Skeletal muscle cell (primary cell): ENCODE results near the gene MLLT10.
"Not testable (repeated sequence)": the region's sequence is repeated elsewhere in the genome, so short reads cannot be mapped to it uniquely, and the experiment has no call there.

Experiments used
- DNase-seq: peaks from one replicate; pipeline ENCODE4 v3.0.0-alpha.2; 2010; ENCODE audit warnings: low read depth
- H3K4me3 ChIP-seq: 2 replicates; pipeline ENCODE4 v1.5.1; 2011; ENCODE audit warnings: low read depth, mild to moderate bottlenecking, control low read depth, low read length, moderate library complexity

MLLT10 gene

GRCh38 chr10:21524526-21525366 lies 9.3 kb upstream of the MLLT10 start:
- peak overlapping the region; percentile 67 for H3K4me3 ChIP-seq
- no peak for DNase-seq

- DNase-seq: peak; percentile 82
- peak within 1 kb of the TSS; percentile 67 for H3K4me3 ChIP-seq
These were observed 8.5 kb upstream of the MLLT10 start, which contains the start of gene SKIDA1 for GRCh38 chr10:21525367-21526187. TSS of gene SKIDA1 (minus strand) at chr10:21525682. CDS start at chr10:21517822, 7,860 bp downstream.

GRCh38 chr10:21526188-21526859 lies 7.7 kb upstream of the MLLT10 start:
- peak; percentile 49 for DNase-seq
- H3K4me3 ChIP-seq: peak overlapping the region; percentile 67

GRCh38 chr10:21526860-21527597 lies 7.0 kb upstream of the MLLT10 start:
- no peak for DNase-seq
- H3K4me3 ChIP-seq: peak overlapping the region; percentile 67

- peak overlapping the region; percentile 67 for H3K4me3 ChIP-seq
- DNase-seq: no peak
These were observed 6.3 kb upstream of the MLLT10 start for GRCh38 chr10:21527598-21528235.

GRCh38 chr10:21528236-21529031 lies 5.6 kb upstream of the MLLT10 start:
- H3K4me3 ChIP-seq: peak overlapping the region; percentile 67
- DNase-seq: no peak

GRCh38 chr10:21529032-21529910 lies 4.8 kb upstream of the MLLT10 start:
- no peak for DNase-seq
- H3K4me3 ChIP-seq: no peak overlapping the region

- H3K4me3 ChIP-seq: no peak overlapping the region
- DNase-seq: no peak
These were observed 3.9 kb upstream of the MLLT10 start for GRCh38 chr10:21530168-21530567.

GRCh38 chr10:21530641-21531040 lies 3.4 kb upstream of the MLLT10 start:
- no peak for DNase-seq
- no peak overlapping the region for H3K4me3 ChIP-seq

GRCh38 chr10:21531164-21531563 lies 2.9 kb upstream of the MLLT10 start:
- H3K4me3 ChIP-seq: no peak overlapping the region
- no peak for DNase-seq

GRCh38 chr10:21532694-21533466 lies 1.2 kb upstream of the MLLT10 start:
- H3K4me3 ChIP-seq: peak overlapping the region; percentile 53
- DNase-seq: no peak

GRCh38 chr10:21534280-21534586 lies 201 bp downstream of the MLLT10 start:
- DNase-seq: no peak
- H3K4me3 ChIP-seq: peak overlapping the region; percentile 70

GRCh38 chr10:21534604-21535493 lies 817 bp downstream of the MLLT10 start:
- no peak for DNase-seq
- peak overlapping the region; percentile 70 for H3K4me3 ChIP-seq

GRCh38 chr10:21535494-21535965 lies 1.5 kb downstream of the MLLT10 start:
- no peak for DNase-seq
- peak overlapping the region; percentile 70 for H3K4me3 ChIP-seq

- DNase-seq, H3K4me3 ChIP-seq: not testable (repeated sequence)
These were observed 1.9 kb downstream of the MLLT10 start for GRCh38 chr10:21535976-21536375.
